Activated CD4-positive, alpha-beta memory T cell treated with anti-CD3 and anti-CD28 coated beads for 36 hours (primary cell): Measurements from ENCODE around the gene ARFRP1. TPM values are rescaled to one million over a fixed set of nuclear protein-coding genes. Genes with fewer than 3 reads are reported as not detected.

Experiments
- CTCF ChIA-PET: fragments of 350-600 bp; sonication (Branson Sonifier 250); formaldehyde crosslinking; loops from one replicate; lab custom pipeline; 2021; ENCODE audit warnings: antibody characterized with exemption, inconsistent platforms; lab: Charles Lee
- POLR2A ChIA-PET: fragments of 350-600 bp; sonication (Branson Sonifier 250); formaldehyde crosslinking; loops from one replicate; lab custom pipeline; 2021; ENCODE audit warnings: antibody characterized with exemption; lab: Charles Lee
- DNase-seq: peaks from one replicate; pipeline ENCODE4 v3.0.0-alpha.2; 2020
- H3K27ac Mint-ChIP-seq: one replicate; pipeline ENCODE4 v1.8.0; 2021; ENCODE audit warnings: mixed read lengths
- H3K27me3 Mint-ChIP-seq: one replicate; pipeline ENCODE4 v1.8.0; 2021; ENCODE audit warnings: mixed read lengths
- H3K36me3 Mint-ChIP-seq: one replicate; pipeline ENCODE4 v1.8.0; 2021; ENCODE audit warnings: mixed read lengths
- H3K4me1 Mint-ChIP-seq: one replicate; pipeline ENCODE4 v1.8.0; 2021; ENCODE audit warnings: low read depth, mixed read lengths
- H3K4me3 Mint-ChIP-seq: one replicate; pipeline ENCODE4 v1.8.0; 2021; ENCODE audit warnings: mild to moderate bottlenecking, mixed read lengths
- H3K9me3 Mint-ChIP-seq: one replicate; pipeline ENCODE4 v1.8.0; 2021; ENCODE audit warnings: mixed read lengths
- intact Hi-C: fragments of 100-400 bp; cut with micrococcal nuclease; formaldehyde crosslinking; loops from one replicate; pipeline ENCODE4 v1.15.1; 2023
- total RNA-seq, 2 experiments: library from RNA; stranded (reverse); gene quantifications; one replicate each; pipeline ENCODE4 v1.2.3, GENCODE V29; 2021

ARFRP1 gene
- total RNA-seq, 2 experiments from 2014 or later: 54.6 to 58.4 TPM

DNA sequence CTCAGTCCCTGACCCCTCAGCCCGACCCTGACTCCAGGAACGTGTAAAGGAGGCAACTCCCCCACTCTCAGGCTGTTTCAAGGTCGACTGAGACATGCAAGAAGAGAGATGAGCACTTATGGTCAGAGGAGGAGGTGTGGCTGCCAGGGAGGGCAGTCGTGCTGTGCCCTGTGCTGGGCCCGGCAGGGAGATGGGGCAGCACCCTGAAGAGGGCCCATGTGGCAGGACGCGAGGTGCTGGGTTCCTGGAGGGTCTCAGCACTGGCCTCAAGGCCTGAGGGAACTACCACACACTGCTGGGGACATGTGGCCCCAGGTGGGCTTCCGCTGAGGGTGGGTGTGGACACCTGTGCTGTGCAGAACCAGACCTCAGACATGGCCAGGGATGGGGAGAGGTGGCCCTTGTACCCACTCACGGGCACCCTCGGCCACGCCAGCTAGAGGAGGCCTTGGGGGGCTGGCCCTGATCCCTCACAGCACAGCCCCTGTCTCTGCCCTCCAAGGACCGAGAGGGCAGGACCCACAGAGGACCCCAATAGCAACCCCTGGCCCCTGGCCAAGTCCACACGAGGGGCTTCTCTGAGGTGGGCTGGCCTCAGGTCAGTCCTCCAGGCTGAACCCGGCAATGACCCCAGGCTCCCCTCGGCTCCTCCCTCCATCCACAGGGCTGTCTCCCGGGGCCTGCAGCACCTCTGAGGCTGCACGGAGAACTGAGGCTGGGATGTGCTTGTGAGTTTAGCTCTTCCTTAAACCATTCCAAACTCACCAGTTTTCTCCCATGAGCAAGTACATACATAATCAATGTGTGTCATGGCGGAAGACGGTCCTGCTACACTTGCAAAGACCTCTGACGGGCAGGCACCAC lies 40.5 kb upstream of the ARFRP1 start:
- Mint-ChIP-seq H3K27ac (no peak overlapping the region), H3K9me3 (no peaks in the 10 kb centered on the region), H3K4me3 (no peak overlapping the region), H3K27me3 (no peaks in the 10 kb centered on the region), H3K36me3 (peaks cover under 1% of the 10 kb centered on the region), H3K4me1 (peaks cover 15% of the 10 kb centered on the region)
- no peak for DNase-seq
- intact Hi-C loops: no loop called here
- ChIA-PET POLR2A (no interaction called here), CTCF (interaction anchor here (0.9 kb wide), 1 partner anchor 27 kb away, joined by 3 read pairs; no protein-coding TSS in a partner anchor)

DNA sequence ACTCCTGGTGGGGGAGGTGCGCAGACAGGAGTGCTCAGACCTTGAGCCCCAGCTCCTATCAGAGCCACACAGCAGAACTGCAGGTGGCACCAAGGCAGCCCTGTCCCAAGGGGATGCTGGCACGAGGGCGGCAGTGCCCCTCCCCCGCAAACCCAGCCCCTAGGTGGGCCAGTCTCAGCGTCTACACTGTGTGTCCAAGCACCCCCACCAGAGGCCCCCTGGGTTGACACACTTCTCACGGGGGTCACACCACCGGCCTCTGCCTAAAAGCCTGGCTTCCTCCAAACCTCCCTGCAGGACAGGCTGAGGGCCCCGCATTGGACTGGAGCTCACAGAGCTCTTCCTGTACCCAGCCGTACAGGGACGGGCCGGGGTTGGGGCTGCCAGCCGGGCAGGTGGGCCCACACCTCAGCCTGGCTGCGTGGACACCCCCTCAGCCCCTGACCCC lies 39.9 kb upstream of the ARFRP1 start:
- Mint-ChIP-seq H3K27ac (no peak overlapping the region), H3K27me3 (no peaks in the 10 kb centered on the region), H3K9me3 (no peaks in the 10 kb centered on the region), H3K36me3 (peaks cover 2% of the 10 kb centered on the region), H3K4me3 (no peak overlapping the region), H3K4me1 (peaks cover 15% of the 10 kb centered on the region)
- CTCF ChIA-PET: no interaction called here
- intact Hi-C loops: no loop called here
- POLR2A ChIA-PET: no interaction called here
- no peak for DNase-seq

GRCh38 chr20:63746751-63747315 lies 39.1 kb upstream of the ARFRP1 start:
- no peak for DNase-seq
- Mint-ChIP-seq H3K4me1 (peaks cover 13% of the 10 kb centered on the region), H3K36me3 (peaks cover 2% of the 10 kb centered on the region), H3K27ac (no peak overlapping the region), H3K9me3 (no peaks in the 10 kb centered on the region), H3K4me3 (no peak overlapping the region), H3K27me3 (no peaks in the 10 kb centered on the region)
- CTCF ChIA-PET: no interaction called here
- POLR2A ChIA-PET: no interaction called here
- intact Hi-C loops: no loop called here

DNA sequence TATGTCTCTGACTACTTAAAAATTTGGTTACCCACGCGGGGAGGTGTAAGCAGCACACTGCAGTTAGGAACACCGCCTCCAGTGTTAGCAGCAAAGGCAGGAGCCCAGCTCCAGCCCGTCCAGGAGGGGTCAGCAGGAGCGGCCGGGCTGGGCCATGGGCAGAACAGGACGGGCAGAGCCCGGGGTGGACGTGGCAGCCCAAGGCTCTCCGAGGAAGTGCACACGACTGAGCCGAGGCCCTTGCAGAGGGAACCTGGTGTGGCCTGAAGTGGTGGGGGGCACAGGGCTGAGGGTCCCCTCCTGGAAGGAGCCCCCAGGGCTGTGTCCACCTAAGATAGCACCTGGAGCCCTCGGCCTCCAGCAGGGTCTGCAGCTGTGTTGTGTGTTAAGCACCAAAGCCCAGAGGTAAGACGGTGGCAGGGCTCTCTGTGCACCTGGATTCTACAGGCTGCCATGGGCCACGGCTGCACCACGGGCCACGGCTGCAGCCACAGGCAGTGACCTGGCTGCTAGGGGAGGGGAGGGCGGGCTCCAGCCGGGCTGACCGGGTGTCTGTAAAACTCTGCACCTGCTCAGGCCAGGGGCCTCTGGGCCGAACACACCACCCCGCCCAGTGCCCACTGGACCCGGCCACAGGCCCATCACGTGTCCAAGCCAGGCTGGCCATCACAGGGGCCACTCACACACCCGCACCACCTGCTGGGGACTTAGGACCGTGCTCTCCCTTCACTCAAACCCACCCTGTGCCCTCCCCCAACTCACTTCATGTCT lies 38.4 kb upstream of the ARFRP1 start:
- Mint-ChIP-seq H3K36me3 (peaks cover 2% of the 10 kb centered on the region), H3K27ac (no peak overlapping the region), H3K4me3 (no peak overlapping the region), H3K4me1 (peaks cover 10% of the 10 kb centered on the region), H3K9me3 (no peaks in the 10 kb centered on the region), H3K27me3 (no peaks in the 10 kb centered on the region)
- no peak for DNase-seq
- CTCF ChIA-PET: no interaction called here
- intact Hi-C loops: no loop called here
- POLR2A ChIA-PET: no interaction called here

DNA sequence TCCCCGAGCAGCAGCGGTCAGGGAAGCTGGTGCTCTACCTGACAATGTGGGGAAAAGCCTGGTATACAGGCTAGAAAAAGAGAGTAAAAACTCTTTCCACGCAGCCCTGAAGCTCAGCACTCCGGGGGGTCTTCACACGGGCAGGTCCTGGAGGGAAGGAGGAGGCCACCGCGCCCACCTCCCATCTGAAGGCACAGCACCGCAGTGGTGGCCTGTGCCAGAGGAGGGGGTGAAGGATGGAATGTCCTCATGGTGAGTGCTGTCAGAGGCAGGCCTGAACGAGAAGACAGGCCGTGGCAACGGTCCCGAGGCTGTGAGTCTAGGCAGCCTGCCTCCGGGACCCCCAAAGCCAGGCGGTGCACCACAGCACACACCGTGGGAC lies 37.6 kb upstream of the ARFRP1 start:
- POLR2A ChIA-PET: no interaction called here
- no peaks in the 10 kb centered on the region for H3K27me3 Mint-ChIP-seq
- no peaks in the 10 kb centered on the region for H3K9me3 Mint-ChIP-seq
- no peak for DNase-seq
- intact Hi-C loops: no loop called here
- CTCF ChIA-PET: no interaction called here
- H3K36me3 Mint-ChIP-seq: peaks cover 2% of the 10 kb centered on the region
- H3K27ac Mint-ChIP-seq: no peak overlapping the region
- no peak overlapping the region for H3K4me3 Mint-ChIP-seq
- H3K4me1 Mint-ChIP-seq: peaks cover 4% of the 10 kb centered on the region

- Mint-ChIP-seq H3K4me1 (peaks cover 2% of the 10 kb centered on the region), H3K4me3 (no peak overlapping the region), H3K27me3 (no peaks in the 10 kb centered on the region), H3K9me3 (no peaks in the 10 kb centered on the region), H3K36me3 (peaks cover 2% of the 10 kb centered on the region), H3K27ac (no peak overlapping the region)
- DNase-seq: no peak
- CTCF ChIA-PET: interaction anchor here (0.7 kb wide), 1 partner anchor 224 kb away, joined by 3 read pairs; the partner anchor contains the start of gene PPDPF
- POLR2A ChIA-PET: no interaction called here
- intact Hi-C loops: no loop called here
These were observed 37.0 kb upstream of the ARFRP1 start for GRCh38 chr20:63744574-63745423.

- no peaks in the 10 kb centered on the region for H3K9me3 Mint-ChIP-seq
- H3K27me3 Mint-ChIP-seq: no peaks in the 10 kb centered on the region
- peaks cover 2% of the 10 kb centered on the region for H3K36me3 Mint-ChIP-seq
- no peak overlapping the region for H3K27ac Mint-ChIP-seq
- H3K4me1 Mint-ChIP-seq: no peaks in the 10 kb centered on the region
- ChIA-PET POLR2A (no interaction called here), CTCF (interaction anchor here (0.7 kb wide), 1 partner anchor 224 kb away, joined by 3 read pairs; the partner anchor contains the start of gene PPDPF)
- H3K4me3 Mint-ChIP-seq: no peak overlapping the region
- intact Hi-C loops: no loop called here
- no peak for DNase-seq
These were observed 36.4 kb upstream of the ARFRP1 start for GRCh38 chr20:63744158-63744557.

- Mint-ChIP-seq H3K27me3 (no peaks in the 10 kb centered on the region), H3K9me3 (no peaks in the 10 kb centered on the region), H3K4me1 (peaks cover 2% of the 10 kb centered on the region), H3K36me3 (peaks cover 2% of the 10 kb centered on the region), H3K27ac (no peak overlapping the region), H3K4me3 (no peak overlapping the region)
- DNase-seq: no peak
- ChIA-PET POLR2A (interaction anchor here (0.8 kb wide), 1 partner anchor 36 kb away, joined by 3 read pairs; the partner anchor contains the start of genes ARFRP1 and ZGPAT), CTCF (interaction anchor here (1.8 kb wide), 1 partner anchor 36 kb away, joined by 5 read pairs; the partner anchor contains the start of genes ARFRP1 and ZGPAT)
- intact Hi-C loops: no loop called here
These were observed 35.6 kb upstream of the ARFRP1 start for GRCh38 chr20:63743210-63743970.

DNA sequence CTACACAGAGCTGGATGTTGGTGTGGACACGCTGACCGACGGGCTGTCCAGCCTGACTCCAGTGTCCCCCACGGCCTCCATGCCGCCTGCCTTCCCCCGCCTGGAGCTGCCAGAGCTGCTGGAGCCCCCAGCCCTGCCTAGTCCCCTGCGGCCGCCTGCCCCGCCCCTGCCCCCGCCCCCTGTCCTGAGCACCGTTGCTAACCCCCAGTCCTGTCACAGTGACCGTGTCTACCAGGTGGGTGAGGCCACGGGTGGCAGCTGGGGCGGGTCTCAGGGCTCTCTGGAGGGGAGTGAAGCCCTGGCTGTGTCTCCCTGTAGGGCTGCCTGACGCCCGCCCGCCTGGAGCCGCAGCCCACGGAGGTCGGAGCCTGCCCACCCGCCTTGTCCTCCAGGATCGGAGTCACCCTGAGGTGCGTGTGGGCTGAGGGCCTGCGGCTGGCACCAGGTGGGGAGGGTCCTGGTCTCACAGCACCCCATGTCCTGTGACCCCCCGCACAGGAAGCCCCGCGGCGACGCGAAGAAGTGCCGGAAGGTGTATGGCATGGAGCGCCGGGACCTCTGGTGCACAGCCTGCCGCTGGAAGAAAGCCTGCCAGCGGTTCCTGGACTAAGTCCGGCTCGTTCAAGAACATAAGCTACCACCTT lies 34.7 kb upstream of the ARFRP1 start:
- DNase-seq: no peak
- ChIA-PET CTCF (interaction anchor here (1.8 kb wide), 1 partner anchor 35 kb away, joined by 5 read pairs; the partner anchor contains the start of genes ARFRP1 and ZGPAT), POLR2A (interaction anchor here (0.8 to 2.4 kb wide), 2 partner anchors 35 to 44 kb away, joined by 3 to 10 read pairs; partner anchors contain the start of genes ARFRP1 and ZGPAT)

GRCh38 chr20:63741676-63742380 lies 34.1 kb upstream of the ARFRP1 start:
- Mint-ChIP-seq H3K27me3 (no peaks in the 10 kb centered on the region), H3K4me3 (no peak overlapping the region), H3K36me3 (peaks cover 2% of the 10 kb centered on the region), H3K4me1 (peaks cover 8% of the 10 kb centered on the region), H3K9me3 (no peaks in the 10 kb centered on the region), H3K27ac (no peak overlapping the region)
- POLR2A ChIA-PET: interaction anchor here (1.0 to 2.4 kb wide), 3 partner anchors 9 to 43 kb away, joined by 5 to 10 read pairs (median 5); partner anchors contain the start of genes ARFRP1 and ZGPAT
- DNase-seq: no peak
- CTCF ChIA-PET: interaction anchor here (1.5 to 1.8 kb wide), 2 partner anchors 34 to 35 kb away, joined by 5 to 14 read pairs; partner anchors contain the start of genes ARFRP1 and ZGPAT
- intact Hi-C loops: no loop called here

More for the DNA sequence above, 34.7 kb upstream of the ARFRP1 start:
- intact Hi-C loops: no loop called here
- Mint-ChIP-seq H3K4me3 (no peak overlapping the region), H3K4me1 (peaks cover 4% of the 10 kb centered on the region), H3K27ac (no peak overlapping the region), H3K36me3 (peaks cover 2% of the 10 kb centered on the region), H3K27me3 (no peaks in the 10 kb centered on the region), H3K9me3 (no peaks in the 10 kb centered on the region)
